HepG2 (cell line): Measurements from ENCODE around the gene MAP2K3. TPM values are rescaled to one million over a fixed set of nuclear protein-coding genes. Genes with fewer than 3 reads are reported as not detected.

ENCODE experiments used
- ATF4 ChIP-seq, 2 experiments: fragments of 450-650 bp in 1 of 2; sonication (generic) in 1 of 2; formaldehyde crosslinking; IDR thresholded peaks; 2 replicates each; pipeline versions ENCODE4 v1.5.0 to v1.8.0; 2020 to 2022; ENCODE audit warnings: mild to moderate bottlenecking in 1 of 2, missing genetic modification reagents in 1 of 2
- BORCS8-MEF2B ChIP-seq: sonication (generic); formaldehyde crosslinking; IDR thresholded peaks from 2 replicates; pipeline ENCODE4 v1.8.0; 2022; ENCODE audit warnings: mild to moderate bottlenecking, missing genetic modification reagents
- ELF3 ChIP-seq: IDR thresholded peaks from 2 replicates; pipeline ENCODE4 v1.6.1; 2016; ENCODE audit warnings: missing genetic modification reagents, missing compliant biosample characterization
- FOXC1 ChIP-seq: sonication (generic); formaldehyde crosslinking; IDR thresholded peaks from 2 replicates; pipeline ENCODE4 v1.8.0; 2022; ENCODE audit warnings: mild to moderate bottlenecking, missing genetic modification reagents, borderline replicate concordance
- KDM1A ChIP-seq: IDR thresholded peaks from 2 replicates; pipeline ENCODE4 v1.6.1; 2016; ENCODE audit warnings: missing compliant biosample characterization
- MIXL1 ChIP-seq: IDR thresholded peaks from 2 replicates; pipeline ENCODE4 v1.6.1; 2016
- PLRG1 ChIP-seq: fragments of 450-650 bp; conservative IDR thresholded peaks from 2 replicates; pipeline ENCODE4 v1.6.1; 2016
- RFX3 ChIP-seq: IDR thresholded peaks from 2 replicates; pipeline ENCODE4 v1.6.1; 2016; ENCODE audit warnings: missing biosample characterization, missing genetic modification reagents
- THYN1 ChIP-seq: sonication (generic); formaldehyde crosslinking; IDR thresholded peaks from 2 replicates; pipeline ENCODE4 v1.8.1; 2023; ENCODE audit warnings: low read depth, mild to moderate bottlenecking, moderate library complexity, missing genetic modification reagents, borderline replicate concordance
- TRAFD1 ChIP-seq: sonication (generic); formaldehyde crosslinking; IDR thresholded peaks from 2 replicates; pipeline ENCODE4 v1.5.1; 2020; ENCODE audit warnings: missing genetic modification reagents, mild to moderate bottlenecking, borderline replicate concordance
- USF2 ChIP-seq, 2 experiments: sonication (generic) in 1 of 2; formaldehyde crosslinking in 1 of 2; IDR thresholded peaks; 2 replicates each; pipeline versions ENCODE4 v1.5.1 to v1.6.1; 2011 to 2020; ENCODE audit warnings: borderline replicate concordance in 1 of 2, low read depth in 1 of 2, low read length in 1 of 2, mild to moderate bottlenecking in 1 of 2, missing genetic modification reagents in 1 of 2, moderate library complexity in 1 of 2
- ZNF354B ChIP-seq: sonication (generic); formaldehyde crosslinking; IDR thresholded peaks from 2 replicates; pipeline ENCODE4 v1.8.0; 2022; ENCODE audit warnings: mild to moderate bottlenecking, missing genetic modification reagents
- ZNF546 ChIP-seq: sonication (generic); formaldehyde crosslinking; conservative IDR thresholded peaks from 2 replicates; pipeline ENCODE4 v1.8.1; 2023; ENCODE audit warnings: mild to moderate bottlenecking, missing genetic modification reagents
- ZNF577 ChIP-seq: sonication (generic); formaldehyde crosslinking; IDR thresholded peaks from 2 replicates; pipeline ENCODE4 v1.4.0; 2020; ENCODE audit warnings: mild to moderate bottlenecking, low read depth, missing genetic modification reagents, borderline replicate concordance
- ZNF615 ChIP-seq: sonication (generic); formaldehyde crosslinking; IDR thresholded peaks from 2 replicates; pipeline ENCODE4 v1.5.0; 2020; ENCODE audit warnings: mild to moderate bottlenecking, missing genetic modification reagents, borderline replicate concordance
- ZNF816 ChIP-seq: sonication (generic); formaldehyde crosslinking; IDR thresholded peaks from 2 replicates; pipeline ENCODE4 v1.8.0; 2022; ENCODE audit warnings: missing genetic modification reagents, mild to moderate bottlenecking, borderline replicate concordance
- ZSCAN12 ChIP-seq: sonication (generic); formaldehyde crosslinking; IDR thresholded peaks from 2 replicates; pipeline ENCODE4 v1.9.0; 2021; ENCODE audit warnings: mild to moderate bottlenecking, missing genetic modification reagents
- polyA plus RNA-seq, 8 experiments: library from polyadenylated mRNA; depleted of rRNA in 3 of 8; stranded (reverse) in 7 of 8; unstranded in 1 of 8; fragments of >200 nt; fragmentation: Illumina TruSeq in 4 of 8; extraction: Trizol in 4 of 8; gene quantifications; 2 replicates each; pipeline versions ENCODE4 v1.2.1 to v1.2.3, GENCODE V29; 2011 to 2016; ENCODE audit warnings: low read depth in 4 of 8, missing spikeins in 1 of 8, mixed read lengths in 1 of 8; ENCODE audit not compliant: insufficient read depth in 1 of 8
- total RNA-seq, 5 experiments: library from RNA; depleted of rRNA; stranded (reverse); fragments of >200 nt; fragmentation: Illumina TruSeq; extraction: Trizol; gene quantifications; 2 replicates each; pipeline ENCODE4 v1.2.3, GENCODE V29; 2016; ENCODE audit warnings: low read depth in 1 of 5
- TF ChIP-seq, protein P1 (sequence below): sonication (generic); formaldehyde crosslinking; IDR thresholded peaks from 2 replicates; pipeline ENCODE4 v1.8.1; 2022; ENCODE audit warnings: mild to moderate bottlenecking, missing genetic modification reagents
- TF ChIP-seq, protein P2 (sequence below): sonication (generic); formaldehyde crosslinking; IDR thresholded peaks from 2 replicates; pipeline ENCODE4 v1.5.1; 2020; ENCODE audit warnings: mild to moderate bottlenecking, missing genetic modification reagents, borderline replicate concordance
- TF ChIP-seq, protein P3 (sequence below): IDR thresholded peaks from 2 replicates; pipeline ENCODE4 v1.6.1; 2016; ENCODE audit warnings: control low read depth
- TF ChIP-seq, protein P4 (sequence below): sonication (generic); formaldehyde crosslinking; IDR thresholded peaks from 2 replicates; pipeline ENCODE4 v1.8.1; 2023; ENCODE audit warnings: mild to moderate bottlenecking, moderate library complexity, missing genetic modification reagents

The MAP2K3 gene
- total and polyA plus RNA-seq, 2 of the 13 experiments (the other 11 are each of a cell fraction or from before 2014, with no cell fraction given), result 20.5 to 27.4 TPM

DNA sequence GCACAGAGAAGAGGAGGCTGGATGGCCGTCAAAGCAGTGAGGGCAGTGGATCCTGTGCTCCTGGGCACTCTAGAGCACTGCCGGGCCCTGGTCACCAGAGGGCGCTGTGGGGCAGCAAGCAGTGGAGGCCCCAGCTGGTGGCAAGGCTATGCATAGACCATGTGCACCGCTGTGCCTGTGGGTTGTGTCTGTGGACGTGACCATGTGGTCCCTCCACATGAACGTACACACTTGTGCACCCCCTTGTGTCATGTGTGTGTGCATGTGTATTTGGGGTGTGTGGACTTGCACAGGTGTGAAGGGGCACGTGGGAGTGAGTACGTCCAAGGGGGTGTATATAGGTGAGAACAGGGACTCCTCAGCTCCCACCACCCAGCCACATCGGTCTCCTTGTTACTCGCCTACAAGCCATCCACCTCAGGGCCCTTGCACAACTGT, 4.4 kb upstream of the MAP2K3 start (continued):
- TF ChIP-seq, protein P1, sequence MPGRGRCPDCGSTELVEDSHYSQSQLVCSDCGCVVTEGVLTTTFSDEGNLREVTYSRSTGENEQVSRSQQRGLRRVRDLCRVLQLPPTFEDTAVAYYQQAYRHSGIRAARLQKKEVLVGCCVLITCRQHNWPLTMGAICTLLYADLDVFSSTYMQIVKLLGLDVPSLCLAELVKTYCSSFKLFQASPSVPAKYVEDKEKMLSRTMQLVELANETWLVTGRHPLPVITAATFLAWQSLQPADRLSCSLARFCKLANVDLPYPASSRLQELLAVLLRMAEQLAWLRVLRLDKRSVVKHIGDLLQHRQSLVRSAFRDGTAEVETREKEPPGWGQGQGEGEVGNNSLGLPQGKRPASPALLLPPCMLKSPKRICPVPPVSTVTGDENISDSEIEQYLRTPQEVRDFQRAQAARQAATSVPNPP, result no peak
- TF ChIP-seq ZSCAN12 (CRISPR knock-in tag), result no peak
- no peak for TF ChIP-seq ZNF577 (CRISPR knock-in tag)
- no peak for TF ChIP-seq BORCS8-MEF2B
- no peak for TF ChIP-seq KDM1A (CRISPR knock-in tag)
- TF ChIP-seq ELF3 (CRISPR knock-in tag), result no peak
- TF ChIP-seq FOXC1 (CRISPR knock-in tag), result no peak
- no peak for TF ChIP-seq RFX3 (CRISPR knock-in tag)
- TF ChIP-seq, protein P2, sequence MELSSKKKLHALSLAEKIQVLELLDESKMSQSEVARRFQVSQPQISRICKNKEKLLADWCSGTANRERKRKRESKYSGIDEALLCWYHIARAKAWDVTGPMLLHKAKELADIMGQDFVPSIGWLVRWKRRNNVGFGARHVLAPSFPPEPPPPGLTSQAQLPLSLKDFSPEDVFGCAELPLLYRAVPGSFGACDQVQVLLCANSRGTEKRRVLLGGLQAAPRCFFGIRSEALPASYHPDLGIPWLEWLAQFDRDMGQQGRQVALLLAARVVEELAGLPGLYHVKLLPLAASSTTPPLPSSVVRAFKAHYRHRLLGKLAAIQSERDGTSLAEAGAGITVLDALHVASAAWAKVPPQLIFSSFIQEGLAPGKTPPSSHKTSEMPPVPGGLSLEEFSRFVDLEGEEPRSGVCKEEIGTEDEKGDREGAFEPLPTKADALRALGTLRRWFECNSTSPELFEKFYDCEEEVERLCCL (CRISPR knock-in tag), result no peak
- no peak for TF ChIP-seq ZNF546 (CRISPR knock-in tag)
- TF ChIP-seq THYN1 (CRISPR knock-in tag), result no peak
- TF ChIP-seq, protein P3, sequence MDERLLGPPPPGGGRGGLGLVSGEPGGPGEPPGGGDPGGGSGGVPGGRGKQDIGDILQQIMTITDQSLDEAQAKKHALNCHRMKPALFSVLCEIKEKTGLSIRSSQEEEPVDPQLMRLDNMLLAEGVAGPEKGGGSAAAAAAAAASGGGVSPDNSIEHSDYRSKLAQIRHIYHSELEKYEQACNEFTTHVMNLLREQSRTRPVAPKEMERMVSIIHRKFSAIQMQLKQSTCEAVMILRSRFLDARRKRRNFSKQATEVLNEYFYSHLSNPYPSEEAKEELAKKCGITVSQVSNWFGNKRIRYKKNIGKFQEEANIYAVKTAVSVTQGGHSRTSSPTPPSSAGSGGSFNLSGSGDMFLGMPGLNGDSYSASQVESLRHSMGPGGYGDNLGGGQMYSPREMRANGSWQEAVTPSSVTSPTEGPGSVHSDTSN (CRISPR knock-in tag), result no peak
- TF ChIP-seq ZNF816, result no peak
- no peak for TF ChIP-seq USF2 (IDR thresholded peaks at IDR 0.05; ENCODE audit: low read depth, low read length)
- no peak for TF ChIP-seq USF2 (CRISPR knock-in tag; IDR thresholded peaks at IDR 0.05; ENCODE audit: borderline replicate concordance)
- TF ChIP-seq, protein P4, sequence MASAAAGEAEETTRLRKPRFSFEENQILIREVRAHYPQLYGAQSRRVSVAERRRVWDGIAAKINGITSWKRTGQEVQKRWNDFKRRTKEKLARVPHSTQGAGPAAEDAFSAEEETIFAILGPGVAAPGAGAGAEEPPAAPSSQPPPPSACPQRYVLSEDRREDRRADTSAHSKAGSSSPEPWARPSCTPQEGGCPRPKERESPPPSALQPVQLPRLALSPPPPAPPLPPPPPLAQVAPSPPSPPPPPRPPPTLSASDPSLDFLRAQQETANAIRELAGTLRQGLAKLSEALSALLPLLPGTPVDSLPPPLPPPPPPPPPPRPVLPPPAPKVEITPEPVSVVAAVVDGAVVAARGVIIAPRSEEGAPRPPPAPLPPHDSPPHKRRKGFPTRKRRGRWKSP (CRISPR knock-in tag), result no peak
- TF ChIP-seq PLRG1, result no peak
- TF ChIP-seq MIXL1 (CRISPR knock-in tag), result peak; percentile 21; the same call in 1 of the 2 replicates
- no peak for TF ChIP-seq ATF4 (CRISPR knock-in tag; IDR thresholded peaks at IDR 0.05)
- TF ChIP-seq ZNF354B (CRISPR knock-in tag), result no peak
- no peak for TF ChIP-seq TRAFD1
- no peak for TF ChIP-seq ZNF615
